GM12891 (cell line): ENCODE measurements around the gene RP9.

Experiments used
- DNase-seq: peaks from one replicate; pipeline ENCODE4 v3.0.0; 2011; ENCODE audit warnings: low spot score; ENCODE audit not compliant: insufficient read length
- FAIRE-seq: peaks from 2 replicates; lab custom pipeline; 2011; peaks lifted over from hg19 to GRCh38; lab: Jason Lieb, UNC
- PAX5 ChIP-seq: IDR thresholded peaks from 2 replicates; pipeline ENCODE4 v1.6.1; 2011; ENCODE audit warnings: low read length, moderate library complexity, mild to moderate bottlenecking; ENCODE audit not compliant: insufficient read depth, severe bottlenecking
- POLR2A ChIP-seq: IDR thresholded peaks from 2 replicates; pipeline ENCODE4 v1.6.1; 2011; ENCODE audit warnings: low read depth, low read length, control low read depth
- POLR2AphosphoS5 ChIP-seq: IDR thresholded peaks from 2 replicates; pipeline ENCODE4 v1.6.1; 2011; ENCODE audit warnings: low read depth, low read length, control low read depth
- POU2F2 ChIP-seq: IDR thresholded peaks from 2 replicates; pipeline ENCODE4 v1.6.1; 2011; ENCODE audit warnings: low read depth, mild to moderate bottlenecking, control low read depth, low read length, moderate library complexity
- SPI1 ChIP-seq: IDR thresholded peaks from 2 replicates; pipeline ENCODE4 v1.6.1; 2011; ENCODE audit warnings: low read depth, low read length, control low read depth
- TAF1 ChIP-seq: IDR thresholded peaks from 2 replicates; pipeline ENCODE4 v1.6.1; 2011; ENCODE audit warnings: low read depth, low read length, control low read depth

The RP9 gene

DNA sequence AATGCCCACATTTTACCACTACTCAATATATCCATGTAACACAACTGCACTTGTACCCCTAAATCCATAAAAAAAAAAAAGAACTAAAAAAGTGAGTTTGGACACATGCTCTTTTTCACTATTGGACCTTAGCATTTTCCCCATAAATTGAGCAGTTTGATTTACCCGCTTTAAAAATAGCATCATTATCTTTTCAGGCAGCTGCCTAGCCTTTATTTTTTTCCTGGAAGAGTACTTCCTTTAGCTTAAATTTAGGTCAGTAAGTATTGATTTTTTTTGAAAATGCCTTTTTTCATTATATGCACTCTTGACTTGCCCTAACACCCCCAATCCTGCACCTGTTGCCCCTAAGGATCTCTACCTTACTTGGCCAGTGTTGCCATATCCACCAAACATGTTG, 41.3 kb downstream of the RP9 start:
- TF ChIP-seq PAX5, result no peak
- no peak for TF ChIP-seq SPI1
- no peak for TF ChIP-seq POLR2AphosphoS5
- TF ChIP-seq POLR2A, result no peak
- TF ChIP-seq TAF1, result no peak
- TF ChIP-seq POU2F2, result no peak

DNA sequence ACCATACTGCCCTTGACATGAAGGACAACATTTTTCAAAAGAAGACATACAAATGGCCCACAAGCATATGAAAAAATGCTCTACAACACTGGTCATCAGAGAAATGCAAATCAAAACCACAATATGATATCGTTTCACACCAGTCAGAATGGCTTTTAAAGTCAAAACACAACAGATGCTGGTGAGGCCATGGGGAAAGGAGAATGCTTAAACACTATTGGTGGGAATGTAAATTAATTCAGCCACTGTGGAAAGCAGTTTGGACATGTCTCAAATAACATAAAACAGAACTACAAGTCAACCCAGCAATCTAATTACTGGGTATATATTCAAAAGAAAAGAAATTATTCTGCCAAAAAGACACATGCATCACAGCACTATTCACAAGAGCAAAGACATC, 42.4 kb downstream of the RP9 start:
- no peak for FAIRE-seq

More for the DNA sequence above, 41.3 kb downstream of the RP9 start:
- no peak for FAIRE-seq
- DNase-seq, result no peak

DNA sequence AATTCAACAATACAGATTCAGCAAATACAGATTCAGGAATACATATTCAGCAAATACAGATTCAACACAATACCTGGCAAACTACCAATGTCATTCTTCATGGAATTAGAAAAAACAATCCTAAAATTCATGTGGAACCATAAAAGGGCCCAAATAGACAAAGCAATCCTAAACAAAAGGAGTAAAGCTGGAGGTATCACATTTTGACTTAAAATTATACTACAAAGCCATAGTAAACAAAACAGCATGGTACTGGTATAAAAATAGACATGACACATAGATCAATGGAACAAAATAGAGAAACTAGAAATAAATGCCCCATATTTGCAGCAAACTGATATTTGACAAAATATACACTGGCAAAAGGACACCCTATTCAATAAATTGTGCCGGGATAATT, 43.2 kb downstream of the RP9 start:
- TF ChIP-seq SPI1, result no peak
- no peak for TF ChIP-seq POLR2AphosphoS5
- no peak for TF ChIP-seq POLR2A
- TF ChIP-seq POU2F2, result no peak
- no peak for TF ChIP-seq TAF1
- no peak for TF ChIP-seq PAX5
- FAIRE-seq (no peak), DNase-seq (no peak)

More for the DNA sequence above, 42.4 kb downstream of the RP9 start:
- TF ChIP-seq POLR2A (no peak), POLR2AphosphoS5 (no peak), TAF1 (no peak)
- no peak for DNase-seq

DNA sequence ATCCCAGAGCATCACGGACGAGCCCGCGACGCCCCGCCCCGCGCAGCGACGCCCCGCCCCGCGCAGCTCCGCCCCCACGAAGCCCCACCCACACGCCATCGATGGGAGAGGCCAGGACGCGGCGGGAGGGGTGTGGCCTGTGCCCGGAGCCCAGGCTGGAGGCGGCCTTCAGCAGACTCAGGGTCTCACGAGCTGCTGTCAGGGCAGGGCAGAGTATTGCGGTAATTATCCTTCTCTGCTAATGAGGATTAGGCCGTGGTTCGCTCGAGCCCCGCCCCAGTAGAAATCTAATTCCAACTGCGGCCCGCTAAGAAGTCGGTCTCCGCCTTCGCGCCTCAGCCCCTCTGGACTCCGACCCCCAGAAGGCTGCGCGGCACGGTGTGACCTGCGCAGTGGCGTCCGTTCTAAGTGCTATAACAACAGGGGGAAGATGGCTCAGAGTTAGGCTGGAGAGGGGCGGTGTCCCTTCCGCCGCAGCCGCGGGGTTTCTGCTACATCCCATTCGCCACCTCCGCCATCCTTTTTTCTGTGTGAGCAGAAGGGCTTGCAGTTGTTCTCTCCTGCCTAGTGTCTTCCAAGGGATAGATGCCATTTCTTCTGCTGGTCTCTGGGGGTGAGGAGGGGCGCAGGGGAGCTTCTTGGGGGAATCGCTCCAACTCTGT, 46.3 kb downstream of the RP9 start:
- FAIRE-seq (peak; percentile 97), DNase-seq (peak; percentile 86)
- no peak for TF ChIP-seq PAX5
- TF ChIP-seq SPI1, result no peak
- peak; percentile 60 for TF ChIP-seq POLR2A
- TF ChIP-seq POLR2AphosphoS5, result no peak
- peak; percentile 64; the same call in 1 of the 2 replicates for TF ChIP-seq TAF1
- no peak; the same call in 1 of the 2 replicates for TF ChIP-seq POU2F2

DNA sequence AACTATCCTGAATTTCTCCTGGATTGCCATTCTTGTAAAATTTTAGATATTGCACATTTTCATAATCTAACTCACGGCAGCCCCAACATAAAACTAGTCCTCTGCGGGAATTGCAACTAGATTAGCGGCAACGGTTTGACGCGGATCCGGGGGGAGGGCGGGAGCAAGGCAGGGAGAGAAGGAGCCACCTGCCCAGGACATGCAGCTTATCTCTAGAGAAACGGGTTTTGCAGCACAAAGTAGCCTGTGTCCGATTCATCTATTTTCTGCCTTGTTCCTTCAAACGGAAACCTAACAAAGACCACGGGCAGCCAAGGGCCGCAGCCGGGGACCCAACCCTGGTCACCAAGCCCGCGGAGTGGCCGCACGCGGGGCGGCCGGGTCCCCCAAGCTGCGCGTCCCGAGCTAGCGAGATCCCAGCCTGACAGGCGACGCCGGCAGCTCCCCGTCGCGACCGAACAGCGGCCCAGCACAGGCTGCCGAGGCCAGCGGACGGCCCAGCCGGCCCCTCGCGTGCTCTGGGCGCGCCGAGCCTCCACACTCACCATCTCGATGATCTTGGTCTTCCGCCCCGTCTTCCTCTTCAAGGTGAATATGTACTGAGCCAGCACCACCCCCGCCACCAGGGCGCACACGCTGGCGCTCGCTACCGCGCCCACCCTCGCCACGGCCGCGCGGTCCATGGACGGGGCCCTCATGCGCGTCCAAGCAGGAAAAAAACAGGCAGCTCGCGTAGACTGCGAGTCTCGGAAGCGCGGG, 47.0 kb downstream of the RP9 start, which contains the start of gene NT5C3A:
NT5C3A (minus strand) TSS at position 754 of the 759 bp plus-strand sequence; CDS start at position 683, 71 bp downstream.
- DNase-seq (peak; percentile 25), FAIRE-seq (no peak)
- TF ChIP-seq PAX5 (no peak), SPI1 (no peak), POLR2A (0 out of 2 replicates have a peak, but pooled peaks have one; percentile 24)

DNA sequence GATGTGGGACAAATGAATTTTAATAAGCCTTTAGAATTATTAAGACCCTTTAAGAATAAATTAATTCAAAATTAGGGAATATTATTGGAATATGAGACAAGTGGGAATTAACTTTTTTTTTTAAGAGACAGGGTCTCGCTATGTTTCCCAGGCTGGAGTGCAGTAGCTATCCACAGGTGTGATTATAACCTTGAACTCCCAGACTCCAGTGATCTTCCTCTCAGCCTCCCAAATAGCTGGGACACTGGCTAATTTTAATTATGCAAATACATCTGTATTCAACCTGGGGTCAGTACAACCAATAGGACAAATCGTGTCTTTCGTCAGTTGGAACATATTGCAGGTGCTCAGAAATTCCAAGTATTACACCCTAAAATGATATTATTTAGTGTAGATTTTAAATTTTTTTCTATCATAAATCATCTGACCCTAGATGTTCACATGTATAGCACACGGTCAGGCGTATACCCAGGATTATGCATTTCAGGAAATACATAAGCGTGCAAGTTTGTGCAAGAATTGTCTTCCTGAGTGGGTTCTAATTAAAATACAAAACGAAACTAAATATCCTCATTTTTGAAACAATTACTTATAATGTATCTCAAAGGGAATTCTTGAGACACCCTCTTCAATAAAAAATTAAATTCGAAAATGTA, 47.8 kb downstream of the RP9 start:
- DNase-seq (no peak), FAIRE-seq (no peak)
- TF ChIP-seq SPI1, result no peak
- no peak for TF ChIP-seq POLR2AphosphoS5
- TF ChIP-seq POU2F2, result no peak
- TF ChIP-seq TAF1, result no peak
- TF ChIP-seq PAX5, result no peak
- no peak for TF ChIP-seq POLR2A

DNA sequence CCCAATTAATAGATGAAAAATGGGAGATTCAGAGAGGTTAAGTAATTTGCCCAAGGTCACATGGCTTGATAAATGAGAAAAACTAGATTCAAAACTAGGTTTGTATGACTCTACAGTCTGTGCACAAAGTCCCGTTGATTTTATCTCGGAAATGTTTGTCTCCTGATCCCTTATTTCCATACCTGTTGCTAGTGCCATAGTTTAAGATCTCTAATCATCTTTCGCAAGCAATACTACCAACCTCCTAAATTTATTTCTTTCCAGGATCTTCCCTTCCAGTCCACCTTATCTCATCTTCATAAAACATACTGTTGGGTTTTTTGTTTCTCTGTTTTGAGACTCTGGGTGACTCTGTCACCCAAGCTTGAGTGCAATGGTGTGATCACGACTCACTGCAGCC, 49.6 kb downstream of the RP9 start:
- FAIRE-seq (no peak), DNase-seq (no peak)
- TF ChIP-seq PAX5 (no peak), POLR2AphosphoS5 (no peak), TAF1 (no peak), SPI1 (no peak), POLR2A (no peak), POU2F2 (no peak)

DNA sequence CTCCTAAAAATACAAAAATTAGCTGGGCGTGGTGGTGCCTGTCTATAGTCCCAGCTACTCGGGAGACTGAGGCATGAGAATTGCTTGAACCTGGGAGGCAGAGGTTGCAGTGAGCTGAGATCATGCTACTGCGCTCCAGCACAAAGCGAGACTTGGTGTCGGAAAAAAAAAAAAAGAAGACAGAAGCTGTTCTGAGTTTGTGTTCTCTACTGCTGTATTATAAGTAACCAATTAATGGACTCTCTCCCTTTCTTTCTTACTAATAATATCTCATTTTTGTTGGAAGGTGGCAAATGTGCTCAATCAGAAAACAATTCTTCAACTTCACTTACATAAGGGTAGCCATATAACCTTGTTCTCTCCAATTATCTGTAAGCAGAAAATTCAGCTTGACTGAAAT, 54.0 kb downstream of the RP9 start:
- no peak for FAIRE-seq
- TF ChIP-seq POLR2AphosphoS5, result no peak
- no peak for TF ChIP-seq TAF1
- no peak for TF ChIP-seq SPI1
- TF ChIP-seq PAX5, result no peak
- no peak for TF ChIP-seq POLR2A
- no peak for TF ChIP-seq POU2F2
- DNase-seq, result no peak
